NCI-H2081 treated with DMSO at 0.1 percent for 48 hours (cell line): ENCODE data around the gene PLA2G6.
"Not testable (repeated sequence)": the region's sequence is repeated elsewhere in the genome, so short reads cannot be mapped to it uniquely, and the experiment has no call there.

Experiments used
- DNase-seq: peaks from one replicate; lab custom pipeline; 2025; lab: John Stamatoyannopoulos, UW

PLA2G6 gene

DNA sequence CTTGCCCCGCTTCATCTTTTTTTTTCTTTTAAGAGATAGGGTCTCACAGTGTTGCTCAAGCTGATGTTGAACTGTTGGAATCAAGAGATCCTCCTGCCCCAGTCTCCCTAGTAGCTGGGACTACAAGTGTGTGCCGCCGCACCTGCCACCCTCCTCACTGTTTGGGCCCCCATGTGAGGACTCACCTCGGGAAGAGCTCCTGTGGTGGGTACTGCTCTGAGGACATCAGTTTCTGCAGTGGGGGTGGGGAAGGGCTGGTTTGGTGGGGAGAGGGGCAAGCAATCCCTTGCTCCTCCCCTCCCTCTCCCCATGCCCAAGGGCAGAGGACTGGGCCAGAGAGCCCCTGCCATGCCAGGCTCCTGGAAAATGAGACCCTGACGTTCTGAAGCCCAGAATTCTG is 96.1 kb downstream of the PLA2G6 start:
- DNase-seq: no peak

DNA sequence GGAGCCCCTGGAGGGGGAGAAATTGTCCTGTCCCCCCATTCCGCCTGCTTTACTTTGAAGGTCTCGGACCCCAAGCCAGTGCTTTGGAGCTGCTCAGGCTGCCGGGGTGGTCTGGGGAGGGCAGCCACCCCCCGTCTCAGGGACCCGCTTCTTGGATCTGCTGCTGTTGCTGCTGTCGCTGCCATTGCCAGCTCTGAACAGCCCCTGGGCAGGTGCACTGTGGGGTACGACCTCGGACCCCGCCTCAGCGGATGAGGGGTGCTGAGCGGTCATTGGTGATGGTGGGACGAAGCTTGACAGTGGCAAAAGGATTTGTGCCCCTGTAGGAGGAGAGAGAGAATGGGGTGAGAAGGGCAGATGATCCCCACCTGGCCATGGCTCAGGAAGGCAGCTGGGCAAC is 96.6 kb downstream of the PLA2G6 start:
- DNase-seq: no peak

DNA sequence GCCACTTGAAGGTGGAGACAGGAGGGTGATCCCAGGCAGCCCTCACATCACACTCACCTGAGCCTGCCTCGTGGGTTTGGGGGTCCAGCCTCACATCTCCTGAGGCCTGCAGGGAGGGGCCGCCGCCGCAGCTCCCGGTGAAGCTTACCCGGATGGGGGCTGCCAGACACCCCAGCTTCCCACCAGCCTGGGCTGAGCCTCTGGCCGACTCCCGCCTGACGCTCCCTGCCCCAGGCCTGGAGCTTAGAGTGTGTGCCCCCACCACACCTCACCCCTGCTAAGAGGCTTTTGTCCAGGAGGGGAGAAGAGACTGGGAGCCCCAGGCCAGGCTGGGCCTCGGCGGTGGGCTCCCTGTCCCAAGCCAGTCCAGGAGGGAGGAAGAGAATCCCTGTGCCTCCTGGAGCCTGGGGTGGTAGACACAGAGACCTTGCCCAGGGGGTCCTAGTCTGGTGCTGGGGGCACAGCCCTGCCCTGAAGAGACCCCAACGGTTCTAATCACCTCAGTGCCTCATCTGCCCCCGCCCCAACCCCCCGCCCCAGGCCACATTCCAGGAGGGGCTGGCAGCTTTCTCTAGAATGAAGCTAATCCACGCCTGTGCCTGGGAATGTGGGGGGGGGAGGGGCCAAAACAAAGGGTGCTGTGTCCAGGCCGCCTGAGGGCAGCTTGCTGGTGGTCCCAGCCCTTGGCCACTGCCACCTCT is 97.5 kb downstream of the PLA2G6 start, which contains the start of gene SLC16A8:
TSS of gene SLC16A8 (minus strand) at position 254 of the 701 bp plus-strand sequence. CDS start 1,311 bp downstream, outside the sequence.
- no peak for DNase-seq

DNA sequence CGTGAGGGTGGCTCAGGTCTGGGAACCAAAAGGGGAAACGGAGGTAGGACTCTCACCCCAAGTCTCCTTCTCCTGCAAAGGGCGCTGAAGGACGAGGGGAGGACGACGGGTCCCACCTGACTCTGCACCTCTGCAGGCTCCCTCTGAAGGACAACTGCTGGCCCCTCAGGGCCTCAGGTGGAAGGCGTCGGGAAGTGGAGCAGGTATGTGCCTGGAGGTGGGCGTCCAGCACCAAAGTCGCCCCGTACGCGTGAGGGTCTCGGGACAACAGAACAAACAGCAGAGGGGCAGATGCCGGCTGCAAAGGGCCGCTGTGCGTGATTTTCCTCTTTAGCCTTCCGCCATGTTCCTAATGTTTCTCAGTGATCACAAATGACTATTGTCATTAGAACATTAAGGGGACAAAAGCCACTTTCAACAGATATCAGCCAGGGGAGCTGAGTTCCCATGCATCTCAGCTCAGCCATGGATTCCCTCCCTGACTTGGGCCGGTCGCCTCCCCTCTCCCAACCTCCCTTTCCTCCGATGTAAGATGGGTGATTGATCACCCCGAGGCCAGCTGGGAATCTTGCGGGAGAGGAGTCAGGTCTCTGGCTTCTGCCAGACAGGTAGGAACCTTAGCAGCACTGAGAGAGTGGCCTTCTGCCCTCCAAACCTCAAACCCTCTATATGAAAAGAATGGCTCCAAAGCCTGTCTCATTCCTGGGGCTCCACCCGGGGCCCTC is 98.5 kb downstream of the PLA2G6 start:
- DNase-seq: no peak

DNA sequence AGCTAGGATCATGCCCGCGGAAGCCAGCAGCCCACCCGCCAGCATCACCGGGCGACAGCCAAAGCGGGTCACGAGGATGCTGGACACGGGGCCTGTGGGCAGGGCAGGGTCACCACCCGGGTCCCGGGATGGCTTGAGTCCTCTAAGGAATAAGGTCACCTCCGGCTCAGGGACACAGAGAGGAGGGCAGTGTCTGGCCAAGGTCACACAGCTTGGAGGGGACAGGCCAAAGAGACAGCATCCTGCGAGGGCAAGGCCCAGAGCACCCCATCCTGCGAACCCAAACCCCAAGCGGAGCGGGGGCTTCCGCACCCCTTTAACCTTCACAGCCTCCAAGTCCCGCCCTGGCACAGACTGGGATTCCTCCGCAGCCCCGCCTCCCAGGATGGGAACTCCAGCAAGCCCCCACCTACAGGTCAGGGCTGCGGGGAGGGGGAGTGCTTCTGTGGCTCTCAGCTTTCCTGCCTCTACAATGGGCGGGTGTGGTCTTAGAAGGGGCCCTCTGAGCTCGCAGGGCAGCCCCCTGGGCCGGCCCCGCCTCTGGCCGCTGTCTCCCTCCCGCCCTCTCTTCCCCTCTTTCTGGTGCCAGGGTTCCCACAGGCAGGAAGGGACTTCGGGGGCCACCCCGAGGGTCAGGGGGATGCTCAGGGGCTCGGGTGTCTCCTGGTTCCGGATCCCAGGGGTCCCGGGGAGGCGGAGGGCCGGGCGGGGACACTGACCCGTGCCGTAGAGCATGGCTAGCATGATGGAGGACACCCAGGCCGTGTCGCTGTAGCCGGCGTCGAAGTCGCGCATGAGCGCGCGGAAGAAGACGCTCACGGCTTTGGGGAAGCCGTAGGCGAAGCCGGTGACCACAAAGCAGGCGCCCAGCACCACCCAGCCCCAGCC is 99.4 kb downstream of the PLA2G6 start:
- no peak for DNase-seq

DNA sequence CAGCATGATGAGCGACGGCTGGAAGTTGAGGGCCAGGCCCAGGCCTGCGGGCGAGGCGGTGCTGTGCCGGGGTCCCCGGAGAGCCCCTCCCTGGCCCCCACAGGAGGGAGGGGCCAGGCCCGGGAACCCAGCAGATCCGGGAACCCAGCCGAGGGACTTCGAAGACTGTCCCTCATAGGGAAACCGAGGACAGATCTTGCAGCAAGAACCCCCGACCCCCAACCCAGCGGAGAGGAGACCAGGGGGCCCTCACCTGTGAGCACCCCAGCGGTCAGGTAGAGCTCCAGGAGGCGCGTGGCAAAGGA is 100.0 kb downstream of the PLA2G6 start:
- DNase-seq: no peak

DNA sequence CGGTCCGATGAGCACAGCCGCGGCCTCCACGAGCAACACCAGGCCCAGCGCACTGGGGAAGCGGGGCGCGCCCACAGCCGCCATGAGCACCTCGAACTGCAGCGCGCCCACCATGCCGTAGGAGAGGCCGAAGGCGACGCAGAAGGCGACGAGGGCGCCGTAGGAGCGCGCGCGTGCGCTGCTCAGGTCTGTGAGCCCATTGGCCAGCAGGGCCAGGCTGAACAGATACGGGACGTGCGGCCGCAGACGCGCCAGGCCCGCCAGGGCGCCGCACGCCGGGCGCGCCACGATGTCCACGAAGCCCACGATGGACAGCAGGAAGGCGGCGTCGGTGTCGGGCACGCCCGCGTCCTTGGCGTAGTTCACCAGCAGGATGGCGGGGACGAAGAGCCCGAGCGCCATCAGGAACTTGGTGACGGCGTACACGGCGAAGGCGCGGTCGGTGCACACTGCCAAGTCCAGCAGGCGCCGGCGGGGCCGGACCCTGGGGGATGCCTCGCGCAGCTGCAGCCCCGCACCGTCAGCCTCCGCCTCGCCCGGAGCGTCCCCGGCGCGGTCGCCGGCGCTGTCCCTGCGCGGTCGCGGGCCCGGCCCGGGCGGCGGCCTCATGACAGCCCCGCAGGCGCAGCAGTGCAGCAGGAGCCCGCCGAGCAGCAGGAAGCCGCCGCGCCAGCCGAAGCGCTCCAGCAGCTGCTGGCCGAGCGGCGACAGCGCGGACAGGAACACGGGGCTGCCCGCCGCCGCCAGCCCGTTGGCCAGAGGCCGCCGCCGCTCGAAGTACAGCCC is 100.6 kb downstream of the PLA2G6 start:
- DNase-seq: no peak

DNA sequence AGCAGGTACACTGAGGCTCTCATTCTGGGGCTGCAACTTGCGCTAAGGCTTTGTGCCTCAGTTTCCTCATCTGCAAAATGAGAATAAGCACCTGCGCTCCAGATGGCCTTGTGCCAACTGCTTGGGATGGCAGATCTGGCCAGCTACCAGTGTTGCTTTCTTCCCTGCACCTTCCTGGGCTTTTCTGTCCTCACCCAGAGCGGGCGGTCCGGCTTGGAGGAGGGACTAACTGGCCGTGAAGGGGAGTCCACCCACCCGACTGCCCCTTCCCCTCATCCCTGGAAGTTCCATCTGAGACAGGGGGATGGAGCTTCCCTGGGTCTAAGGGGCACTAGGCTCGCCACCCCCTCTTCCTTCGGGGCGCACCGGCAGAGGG is 101.2 kb downstream of the PLA2G6 start:
- no peak for DNase-seq

DNA sequence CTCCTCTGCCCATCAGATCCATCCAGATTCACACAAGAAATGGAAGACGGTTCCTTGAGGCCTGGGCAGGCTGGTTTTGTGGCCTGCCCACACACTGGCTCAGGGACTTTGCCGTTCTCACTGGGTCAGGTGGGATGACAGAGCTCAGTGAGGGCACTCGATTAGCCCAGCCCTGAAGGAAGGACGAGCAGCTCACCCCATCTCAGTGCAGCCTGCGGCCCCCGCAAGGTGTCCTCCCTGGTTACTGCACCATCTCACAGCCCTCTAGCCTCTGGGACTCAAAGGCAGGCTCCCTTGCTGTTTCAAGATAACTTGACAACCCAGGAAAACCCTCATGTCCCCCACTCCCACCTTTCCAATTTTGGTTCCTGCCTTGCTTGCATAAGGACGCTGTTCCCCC is 101.8 kb downstream of the PLA2G6 start:
- DNase-seq: no peak

DNA sequence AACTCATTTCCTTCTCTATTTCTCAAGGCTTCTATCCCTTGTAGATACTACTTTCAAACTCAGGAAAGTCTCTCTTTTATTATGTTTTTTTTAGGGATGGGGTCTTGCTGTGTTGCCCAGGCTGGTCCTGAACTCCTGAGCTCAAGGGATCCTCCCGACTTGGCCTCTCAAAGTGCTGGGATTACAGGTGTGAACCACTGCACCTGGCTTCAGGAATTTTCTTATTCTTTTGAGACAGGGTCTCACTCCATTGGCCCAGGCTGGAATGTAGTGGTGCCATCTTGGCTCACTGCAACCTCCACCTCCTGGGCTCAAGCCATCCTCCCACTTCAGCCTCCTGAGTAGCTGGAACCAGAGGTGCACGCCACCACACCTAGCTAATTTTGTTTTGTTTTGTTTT is 102.4 kb downstream of the PLA2G6 start:
- DNase-seq: not testable (repeated sequence)

DNA sequence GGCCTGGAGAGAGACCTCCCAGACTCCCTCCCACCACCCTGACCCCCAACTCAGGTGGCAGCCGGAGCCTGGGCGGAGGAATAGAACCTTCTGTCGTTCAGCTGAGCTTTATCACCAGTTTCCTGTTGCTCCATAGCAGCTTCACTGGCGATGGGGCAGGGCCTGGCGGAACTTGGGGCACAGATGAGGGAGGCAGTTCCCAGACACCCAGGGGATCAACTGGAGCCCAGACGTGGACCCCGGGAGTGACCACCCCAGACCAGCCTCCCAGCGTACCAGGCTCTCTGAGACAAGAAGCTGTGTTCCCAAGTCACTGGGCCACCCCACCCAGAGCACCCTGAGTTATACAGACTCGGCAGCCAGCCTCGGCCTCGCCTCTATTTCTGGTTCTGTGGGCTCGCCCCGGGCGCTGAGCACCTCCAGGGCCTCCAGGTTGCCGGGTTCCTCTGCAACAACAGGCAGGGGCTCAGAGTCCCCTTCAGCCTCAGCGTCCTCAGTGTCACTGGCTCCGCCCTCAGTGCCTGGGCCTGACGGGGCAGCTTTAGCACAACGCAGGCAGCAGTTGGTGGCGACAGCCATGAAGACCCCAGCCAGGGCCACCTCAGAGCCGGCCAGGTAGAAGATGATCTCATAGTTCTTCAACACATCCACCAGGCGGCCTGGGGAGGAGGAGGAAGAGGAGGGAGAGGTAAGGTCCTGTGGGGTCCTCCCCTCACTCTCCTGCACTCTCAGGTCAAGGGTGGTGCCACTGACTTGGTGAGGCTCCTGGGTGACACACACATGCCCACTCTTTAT is 103.4 kb downstream of the PLA2G6 start:
- no peak for DNase-seq

DNA sequence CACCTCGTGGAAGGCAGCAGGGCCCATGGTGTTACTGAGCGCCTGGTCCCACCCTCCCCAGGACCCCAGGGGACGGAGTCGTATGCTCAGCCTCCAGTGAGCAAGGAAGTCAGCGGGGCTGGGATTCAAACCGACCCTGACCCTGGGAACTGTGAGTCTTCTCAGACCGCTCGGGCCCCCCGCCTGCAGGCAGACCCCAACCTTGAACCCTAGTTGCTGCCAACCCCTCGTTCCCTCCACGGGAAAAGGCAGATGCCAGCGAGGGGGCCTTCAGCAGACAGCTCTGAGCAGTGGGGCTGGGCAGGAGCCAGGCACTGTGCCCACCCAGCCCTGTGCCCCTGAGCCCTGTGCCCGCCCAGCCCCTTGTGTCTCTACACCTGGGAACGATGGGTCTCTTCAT is 104.0 kb downstream of the PLA2G6 start:
- DNase-seq: no peak

DNA sequence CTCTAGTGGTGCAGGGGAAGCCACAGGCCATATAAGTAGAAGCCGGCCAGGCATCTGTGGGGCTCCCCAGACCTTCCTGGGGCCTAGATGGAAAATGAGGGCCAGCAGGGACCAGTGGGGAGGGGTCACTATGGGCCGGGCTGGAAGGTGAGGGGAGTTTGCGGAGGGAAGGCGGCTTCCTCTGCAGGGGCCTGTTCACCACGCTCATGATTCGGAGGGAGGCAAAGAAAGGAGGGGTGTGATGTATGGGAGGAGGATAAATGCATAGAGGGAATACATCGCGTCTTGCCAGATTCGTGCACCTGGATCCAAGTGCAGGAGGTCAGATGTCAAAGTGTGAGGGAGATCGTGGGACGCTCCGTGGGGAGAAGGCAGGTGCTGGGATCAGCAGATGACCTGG is 104.5 kb downstream of the PLA2G6 start:
- DNase-seq: no peak

DNA sequence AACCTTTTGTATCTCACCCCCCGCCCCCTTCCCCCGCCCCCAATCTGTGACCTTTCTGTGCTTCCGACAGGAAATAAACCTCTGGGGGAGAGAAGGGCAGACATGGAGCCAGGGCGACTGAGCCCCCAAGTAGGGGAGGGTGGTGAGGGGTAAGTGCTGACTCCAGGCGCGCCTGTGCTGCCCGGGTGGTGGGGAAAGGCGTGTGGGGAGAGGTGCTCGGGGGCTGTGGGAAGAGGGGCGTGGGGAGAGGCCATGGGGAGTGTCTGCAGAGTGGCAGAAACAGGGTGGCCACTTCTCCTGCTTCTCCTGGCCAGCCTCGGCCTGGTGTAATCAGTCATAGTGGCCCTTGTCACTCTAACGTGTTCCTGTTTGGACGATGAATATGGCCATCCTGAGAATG is 105.7 kb downstream of the PLA2G6 start:
- DNase-seq: no peak

DNA sequence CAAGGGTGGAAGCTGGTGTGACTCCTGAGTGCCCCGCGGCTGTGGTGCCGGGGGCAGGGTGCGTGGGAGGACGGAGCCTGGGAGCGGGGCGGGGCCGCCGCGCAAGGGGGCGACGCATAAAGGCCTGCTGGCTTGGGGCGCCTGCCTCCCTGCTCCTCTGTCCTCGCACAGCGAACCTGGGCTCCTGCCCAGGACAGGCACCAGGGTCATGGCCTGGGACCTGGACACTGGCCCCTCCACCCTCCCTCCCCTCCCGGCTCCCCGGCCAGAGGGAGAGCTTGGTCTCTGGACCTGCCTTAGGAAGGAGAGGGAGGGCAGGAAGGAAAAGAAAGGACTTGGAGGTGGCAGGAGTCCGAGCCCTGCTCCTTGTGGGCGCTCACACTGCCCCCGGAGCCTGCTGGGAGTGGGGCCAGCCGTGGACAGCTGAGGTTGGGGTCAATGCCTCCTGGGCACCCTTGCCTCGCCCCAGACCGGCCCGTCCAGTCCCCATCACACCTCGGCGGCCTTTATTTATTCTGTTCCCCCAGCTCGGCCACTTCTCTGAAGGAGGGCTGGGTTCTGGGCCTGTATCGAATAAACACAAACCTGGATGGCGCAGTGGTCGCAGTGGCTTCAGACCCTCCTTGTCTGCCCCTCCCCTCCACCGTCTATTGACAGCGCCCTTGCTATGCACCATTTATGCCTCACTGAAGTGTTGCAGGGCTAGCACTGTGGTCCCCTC is 106.4 kb downstream of the PLA2G6 start:
- no peak for DNase-seq

DNA sequence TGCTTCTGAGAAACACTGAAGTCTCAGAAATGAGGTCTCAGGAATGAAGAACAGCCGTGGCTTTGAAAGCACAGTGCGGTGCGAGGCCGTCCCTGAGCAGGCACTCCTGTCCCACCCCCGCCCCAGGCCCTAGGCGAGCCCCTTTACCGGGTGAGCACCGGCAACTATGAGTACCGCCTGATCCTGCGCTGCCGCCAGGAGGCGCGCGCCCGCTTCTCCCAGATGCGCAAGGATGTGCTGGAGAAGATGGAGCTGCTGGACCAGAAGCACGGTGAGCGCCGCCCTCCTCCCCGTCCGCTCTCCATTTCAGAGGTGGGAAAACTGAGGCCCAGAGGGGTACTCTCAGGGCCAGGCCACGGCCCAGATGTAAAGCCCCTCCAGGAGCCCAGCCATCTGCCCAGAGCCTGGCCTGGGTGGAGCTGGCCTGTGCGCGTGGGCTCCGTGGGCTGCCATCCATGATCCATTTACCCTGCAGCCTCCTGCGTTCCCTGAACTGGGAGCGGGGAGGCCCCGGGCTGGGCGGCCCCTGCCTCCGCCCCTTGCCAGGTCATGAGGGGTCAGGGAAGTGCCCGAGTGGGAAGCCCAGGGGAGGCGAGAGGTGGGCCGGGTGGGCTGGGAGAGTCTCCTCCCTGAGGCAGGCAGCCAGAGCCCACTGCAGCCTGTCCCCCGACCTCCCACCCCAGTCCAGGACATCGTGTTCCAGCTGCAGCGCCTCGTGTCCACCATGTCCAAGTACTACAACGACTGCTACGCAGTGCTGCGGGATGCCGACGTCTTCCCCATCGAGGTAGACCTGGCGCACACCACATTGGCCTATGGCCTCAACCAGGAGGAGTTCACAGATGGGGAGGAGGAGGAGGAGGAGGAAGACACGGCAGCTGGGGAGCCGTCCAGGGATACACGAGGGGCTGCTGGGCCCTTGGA is 107.2 kb downstream of the PLA2G6 start:
- DNase-seq: no peak

DNA sequence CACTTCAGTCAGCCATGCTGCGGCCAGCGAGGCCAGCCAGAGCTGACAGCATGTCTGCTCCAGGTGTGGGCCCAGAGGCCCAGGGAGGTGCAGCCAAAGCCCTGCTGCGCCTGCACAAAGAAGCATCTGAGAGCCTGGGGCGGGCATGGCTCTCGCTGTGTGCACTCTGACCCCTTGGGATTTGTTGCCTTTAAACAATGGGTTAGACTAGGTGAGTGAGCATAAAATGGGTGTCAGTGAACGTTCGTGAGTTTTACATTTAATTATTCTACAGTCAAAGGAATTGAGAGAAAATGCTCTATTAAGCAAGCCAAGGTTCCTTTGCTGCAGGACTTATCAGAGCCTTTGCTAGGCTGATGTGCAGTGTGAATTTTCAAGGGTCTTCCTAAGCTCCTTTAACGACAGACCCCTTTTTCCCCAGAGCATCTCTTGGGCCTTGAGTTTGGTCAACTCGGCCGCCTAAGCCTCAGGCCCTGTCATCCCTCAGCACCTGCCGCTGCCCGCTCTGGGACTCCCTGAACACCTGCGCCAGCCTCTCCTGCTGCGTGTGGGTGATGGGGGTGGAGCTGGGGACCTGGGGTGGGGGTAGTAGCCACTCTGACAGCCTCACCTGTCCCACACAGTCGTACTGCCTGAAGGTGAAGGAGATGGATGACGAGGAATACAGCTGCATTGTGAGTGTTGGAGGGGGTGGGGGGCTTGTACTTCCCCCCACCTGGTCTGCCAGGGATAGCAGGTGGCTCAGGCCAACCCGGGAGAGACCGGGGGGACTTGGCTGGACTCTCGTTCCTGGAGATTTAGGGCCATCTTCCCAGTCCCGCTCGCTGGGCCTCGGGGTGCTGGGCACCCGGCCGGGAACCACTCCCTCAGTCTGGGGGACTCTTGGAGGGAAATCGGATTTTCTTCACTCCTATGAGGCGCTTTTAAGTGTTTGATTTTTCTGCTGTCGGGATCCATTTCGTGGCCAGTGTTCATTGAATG is 108.2 kb downstream of the PLA2G6 start:
- DNase-seq: no peak
